H9 (cell line): ENCODE data around the gene CHL1. TPM values are rescaled to one million over a fixed set of nuclear protein-coding genes. Genes with fewer than 3 reads are reported as not detected.

Experiments used
- DNase-seq: peaks from one replicate; pipeline ENCODE4 v3.0.0-alpha.2; 2017
- H2AFZ ChIP-seq: one replicate; pipeline ENCODE4 v1.6.1; 2013; ENCODE audit warnings: mild to moderate bottlenecking, low read length, control low read depth, moderate library complexity
- H2AK5ac ChIP-seq: 2 replicates; pipeline ENCODE4 v1.6.1; 2013; ENCODE audit warnings: low read length, control low read depth, mixed read lengths; ENCODE audit not compliant: insufficient read length
- H2BK120ac ChIP-seq: one replicate; pipeline ENCODE4 v1.6.1; 2013; ENCODE audit warnings: low read depth, mild to moderate bottlenecking, low read length, control low read depth, inconsistent platforms; ENCODE audit not compliant: poor library complexity, severe bottlenecking
- H2BK12ac ChIP-seq: 2 replicates; pipeline ENCODE4 v1.6.1; 2013; ENCODE audit warnings: low read length, control low read depth, mixed read lengths, low read depth; ENCODE audit not compliant: insufficient read length
- H2BK15ac ChIP-seq: 2 replicates; pipeline ENCODE4 v1.6.1; 2013; ENCODE audit warnings: low read depth, low read length, control low read depth
- H2BK20ac ChIP-seq: one replicate; pipeline ENCODE4 v1.6.1; 2013; ENCODE audit warnings: low read depth, mild to moderate bottlenecking, low read length, control low read depth, inconsistent platforms; ENCODE audit not compliant: poor library complexity, severe bottlenecking
- H2BK5ac ChIP-seq: 2 replicates; pipeline ENCODE4 v1.6.1; 2013; ENCODE audit warnings: low read length, control low read depth, mixed read lengths; ENCODE audit not compliant: insufficient read length
- H3K14ac ChIP-seq: 2 replicates; pipeline ENCODE4 v1.6.1; 2013; ENCODE audit warnings: low read length, control low read depth; ENCODE audit not compliant: insufficient read depth
- H3K18ac ChIP-seq: 2 replicates; pipeline ENCODE4 v1.6.1; 2013; ENCODE audit warnings: low read depth, mild to moderate bottlenecking, mixed read lengths, low read length, control low read depth; ENCODE audit not compliant: insufficient read length
- H3K23ac ChIP-seq: 2 replicates; pipeline ENCODE4 v1.6.1; 2013; ENCODE audit warnings: low read length, control low read depth, mixed read lengths, low read depth; ENCODE audit not compliant: insufficient read length
- H3K23me2 ChIP-seq: 2 replicates; pipeline ENCODE4 v1.6.1; 2013; ENCODE audit warnings: low read depth, mild to moderate bottlenecking, mixed read lengths, low read length, control low read depth; ENCODE audit not compliant: insufficient read length, poor library complexity, severe bottlenecking
- H3K27ac ChIP-seq: 2 replicates; pipeline ENCODE4 v1.5.1; 2013; ENCODE audit warnings: low read length, control low read depth, mixed read lengths, low read depth; ENCODE audit not compliant: insufficient read length
- H3K27me3 ChIP-seq: 2 replicates; pipeline ENCODE4 v1.6.1; 2013; ENCODE audit warnings: low read length, control low read depth, inconsistent platforms; ENCODE audit not compliant: insufficient read depth
- H3K4ac ChIP-seq: 2 replicates; pipeline ENCODE4 v1.6.1; 2013; ENCODE audit warnings: low read depth, mild to moderate bottlenecking, control low read depth, inconsistent platforms, low read length, moderate library complexity
- H3K4me1 ChIP-seq: 2 replicates; pipeline ENCODE4 v1.6.1; 2013; ENCODE audit warnings: low read length, control low read depth, inconsistent platforms; ENCODE audit not compliant: insufficient read depth
- H3K4me2 ChIP-seq: 2 replicates; pipeline ENCODE4 v1.6.1; 2013; ENCODE audit warnings: low read length, control low read depth, mixed read lengths; ENCODE audit not compliant: insufficient read length, insufficient read depth
- H3K56ac ChIP-seq: 2 replicates; pipeline ENCODE4 v1.6.1; 2013; ENCODE audit warnings: low read depth, mild to moderate bottlenecking, mixed read lengths, low read length, control low read depth; ENCODE audit not compliant: insufficient read length
- H3K79me1 ChIP-seq: 2 replicates; pipeline ENCODE4 v1.6.1; 2013; ENCODE audit warnings: low read depth, mild to moderate bottlenecking, moderate library complexity, low read length, control low read depth, inconsistent platforms; ENCODE audit not compliant: insufficient read depth, poor library complexity, severe bottlenecking
- H3K79me2 ChIP-seq: 2 replicates; pipeline ENCODE4 v1.6.1; 2013; ENCODE audit warnings: low read length, control low read depth, inconsistent platforms; ENCODE audit not compliant: insufficient read depth
- H3K9ac ChIP-seq: 2 replicates; pipeline ENCODE4 v1.6.1; 2013; ENCODE audit warnings: low read length, control low read depth, mixed read lengths; ENCODE audit not compliant: insufficient read length; ENCODE audit errors: extremely low read depth
- H3K9me3 ChIP-seq: one replicate; pipeline ENCODE4 v1.6.1; 2013; ENCODE audit warnings: low read depth, low read length, inconsistent platforms; ENCODE audit not compliant: control insufficient read depth
- H3T11ph ChIP-seq: one replicate; pipeline ENCODE4 v1.6.1; 2013; ENCODE audit warnings: mild to moderate bottlenecking, low read length, control low read depth, inconsistent platforms
- H4K20me1 ChIP-seq: one replicate; pipeline ENCODE4 v1.6.1; 2013; ENCODE audit not compliant: control insufficient read depth, insufficient read length, insufficient read depth
- H4K5ac ChIP-seq: 2 replicates; pipeline ENCODE4 v1.6.1; 2013; ENCODE audit warnings: low read depth, mild to moderate bottlenecking, mixed read lengths, low read length, control low read depth; ENCODE audit not compliant: insufficient read length
- H4K8ac ChIP-seq: replicated peaks from 2 replicates; pipeline ENCODE4 v1.6.1; 2013; ENCODE audit warnings: low read length, control low read depth, mixed read lengths, low read depth; ENCODE audit not compliant: insufficient read length
- H4K91ac ChIP-seq: 2 replicates; pipeline ENCODE4 v1.6.1; 2013; ENCODE audit warnings: low read depth, mild to moderate bottlenecking, moderate library complexity, mixed read lengths, low read length, control low read depth; ENCODE audit not compliant: insufficient read length
- H3K27ac Mint-ChIP-seq, 3 experiments: 2 replicates in 2 of 3; 3 replicates in 1 of 3; pipeline ENCODE4 v1.8.0; 2020 to 2021; ENCODE audit warnings: mixed read lengths in 3 of 3, mild to moderate bottlenecking in 1 of 3, moderate library complexity in 1 of 3
- H3K27me3 Mint-ChIP-seq: 2 replicates; pipeline ENCODE4 v1.8.0; 2021; ENCODE audit warnings: low read depth, mild to moderate bottlenecking, moderate library complexity, mixed read lengths
- H3K36me3 Mint-ChIP-seq, 3 experiments: 2 replicates in 2 of 3; 3 replicates in 1 of 3; pipeline ENCODE4 v1.8.0; 2020 to 2021; ENCODE audit warnings: low read depth in 3 of 3, mixed read lengths in 3 of 3; ENCODE audit not compliant: insufficient read depth in 1 of 3
- H3K4me1 Mint-ChIP-seq, 2 experiments: 2 replicates each; pipeline ENCODE4 v1.8.0; 2020; ENCODE audit warnings: mixed read lengths in 2 of 2
- H3K4me3 Mint-ChIP-seq, 2 experiments: 2 replicates in 1 of 2; 3 replicates in 1 of 2; pipeline ENCODE4 v1.8.0; 2020 to 2021; ENCODE audit warnings: mild to moderate bottlenecking in 2 of 2, mixed read lengths in 2 of 2, moderate library complexity in 1 of 2
- H3K9me3 Mint-ChIP-seq, 2 experiments: 2 replicates in 1 of 2; 3 replicates in 1 of 2; pipeline ENCODE4 v1.8.0; 2020; ENCODE audit warnings: mild to moderate bottlenecking in 2 of 2, mixed read lengths in 2 of 2, moderate library complexity in 1 of 2
- CTCF ChIP-seq: fragments of 200-600 bp; sonication (generic); conservative IDR thresholded peaks from 3 replicates; pipeline ENCODE4 v1.8.0; 2021; ENCODE audit warnings: antibody characterized with exemption, mild to moderate bottlenecking
- WGBS: extraction: QIAGEN DNeasy Blood & Tissue Kit; methylation state at CpG from one replicate; pipeline ENCODE4 v1.1.7; 2013; ENCODE audit warnings: missing lambda C conversion rate, low lambda C conversion rate, mixed read lengths; ENCODE audit not compliant: insufficient read length; ENCODE audit errors: extremely low coverage; 5-methylcytosine and 5-hydroxymethylcytosine counted together
- total RNA-seq: library from RNA; stranded (reverse); gene quantifications from 2 replicates; pipeline ENCODE4 v1.2.1, GENCODE V29; 2021

The CHL1 gene
- total RNA-seq, 1 experiment from 2014 or later = not detected

- Histone ChIP-seq H4K20me1 (no peaks in the 10 kb centered on the region), H3K4me1 (no peaks in the 10 kb centered on the region; the same call in none of the 2 replicates), H2BK120ac (no peak overlapping the region), H2AFZ (no peak overlapping the region), H4K8ac (no peak overlapping the region), H3K27me3 (no peaks in the 10 kb centered on the region), H3K56ac (no peak overlapping the region), H3K27ac (no peak overlapping the region), H3K4ac (no peak overlapping the region), H3K4me2 (no peak overlapping the region), H3K23ac (no peak overlapping the region), H3K14ac (no peak overlapping the region), H3K9ac (no peak overlapping the region), H3K79me1 (no peaks in the 10 kb centered on the region), H3K79me2 (no peaks in the 10 kb centered on the region), H2BK15ac (no peak overlapping the region), H2BK12ac (no peak overlapping the region), H3K18ac (no peak overlapping the region), H3T11ph (no peak overlapping the region), H2BK20ac (no peak overlapping the region), H3K9me3 (no peaks in the 10 kb centered on the region), H2AK5ac (no peak overlapping the region), H3K23me2 (no peaks in the 10 kb centered on the region), H2BK5ac (no peak overlapping the region), H4K91ac (no peak overlapping the region), H4K5ac (no peak overlapping the region)
- no peaks in the 10 kb centered on the region; a peak in 1 of 7 replicates for H3K36me3 Mint-ChIP-seq
- H3K9me3 Mint-ChIP-seq = no peaks in the 10 kb centered on the region
- no peaks in the 10 kb centered on the region; the same call in 1 of the 2 replicates for H3K27me3 Mint-ChIP-seq
- WGBS = no CpG with 5 or more reads among the region's 3 CpGs
- H3K27ac Mint-ChIP-seq = no peak overlapping the region
- H3K4me1 Mint-ChIP-seq = peaks cover 11 to 15% of the 10 kb centered on the region in 2 experiments
- DNase-seq = no peak
- no peak overlapping the region for H3K4me3 Mint-ChIP-seq
- TF ChIP-seq CTCF = no peak
Observed at GRCh38 chr3:256501-256900, 59.9 kb downstream of the CHL1 start.
